Measurements from ENCODE around the gene VWA5B1. TPM values are rescaled to one million over a fixed set of nuclear protein-coding genes. Genes with fewer than 3 reads are reported as not detected.

VWA5B1 gene
- total and polyA plus RNA-seq, 2 of the 8 experiments (the other 6 are each of a cell fraction or from before 2014, with no cell fraction given): 0.54 to 2.3 TPM

GRCh38 chr1:20389571-20389970 is 98.9 kb downstream of the VWA5B1 start (continued):
- no peak for TF ChIP-seq YY1 (IDR thresholded peaks at IDR 0.05; ENCODE audit: low read depth, low read length)
- no peak for TF ChIP-seq TBP (IDR thresholded peaks at IDR 0.05; ENCODE audit: low read depth, low read length)
- no peak for TF ChIP-seq SIX5 (IDR thresholded peaks at IDR 0.05; ENCODE audit: low read depth, low read length)
- no peak for TF ChIP-seq EP300 (IDR thresholded peaks at IDR 0.05; ENCODE audit: borderline replicate concordance in 1 of 2, low read depth in 2 of 2, low read length in 2 of 2)
- no peak for TF ChIP-seq TEAD4 (IDR thresholded peaks at IDR 0.05; ENCODE audit: low read depth, low read length)
- TF ChIP-seq EGR1 (IDR thresholded peaks at IDR 0.05; ENCODE audit: borderline replicate concordance, low read depth, low read length): no peak
- no peak for TF ChIP-seq KDM4A (IDR thresholded peaks at IDR 0.05; ENCODE audit: low read depth, low read length, severe bottlenecking)

Measured in H1 (cell line).